HCT116 (cell line): ENCODE measurements around the gene DIO3. TPM values are rescaled to one million over a fixed set of nuclear protein-coding genes. Genes with fewer than 3 reads are reported as not detected.

Source experiments
- ATAC-seq: fragments of 200-7000 bp; cut with Tn5 transposase; 2 replicates; pipeline ENCODE4 v1.9.1; 2020; ENCODE audit warnings: mild to moderate bottlenecking, moderate library complexity
- BruUV-seq: library from RNA; stranded (reverse); fragments of 400-500 nt; replicated peaks from 2 replicates; lab custom pipeline; 2021; lab: Mats Ljungman, UMichigan
- CTCF ChIA-PET: fragments of 300-600 bp; sonication (Branson Sonifier 250); formaldehyde crosslinking; loops from one replicate; lab custom pipeline; 2021; ENCODE audit warnings: antibody characterized with exemption; lab: Charles Lee
- POLR2A ChIA-PET: fragments of 300-600, 350-600 bp; sonication (Branson Sonifier 250); formaldehyde crosslinking; loops from one replicate; lab custom pipeline; 2021; ENCODE audit warnings: antibody characterized with exemption; lab: Charles Lee
- RAD21 ChIA-PET, 2 experiments: fragments of 300-600 bp; sonication (Branson Sonifier 250); formaldehyde crosslinking; loops; one replicate each; lab custom pipeline; 2023; ENCODE audit warnings: low total read pairs in 2 of 2; ENCODE audit not compliant: uncharacterized antibody in 2 of 2, unreplicated experiment in 2 of 2, low non-redundant PET in 1 of 2; lab: Charles Lee
- DNase-seq: peaks from one replicate; pipeline ENCODE4 v3.0.0-alpha.2; 2010; ENCODE audit warnings: low read depth, low spot score
- H2AFZ ChIP-seq: fragments of 200-600 bp; shearing (Covaris generic), sonication (generic); 2 replicates; pipeline ENCODE4 v1.6.1; 2017; ENCODE audit warnings: low read depth, mixed run types, mixed read lengths, antibody characterized with exemption, low read length; ENCODE audit not compliant: poor library complexity, severe bottlenecking
- H3K27ac ChIP-seq: 2 replicates; pipeline ENCODE4 v1.5.1; 2012; ENCODE audit warnings: low read depth, low read length
- H3K27me3 ChIP-seq: fragments of 200-600 bp; sonication (generic); 2 replicates; pipeline ENCODE4 v1.6.1; 2016; ENCODE audit warnings: mixed run types, low read length, mixed read lengths; ENCODE audit not compliant: insufficient read depth
- H3K36me3 ChIP-seq, 2 experiments: fragments of 200-500 bp in 1 of 2; fragments of 200-600 bp in 1 of 2; sonication (Bioruptor generic) in 1 of 2; sonication (generic) in 1 of 2; 2 replicates each; pipeline versions ENCODE4 v1.5.1 to v1.6.1; 2014 to 2016; ENCODE audit warnings: low read length in 2 of 2, inconsistent platforms in 1 of 2, mixed read lengths in 1 of 2, mixed run types in 1 of 2; ENCODE audit not compliant: insufficient read depth in 2 of 2, control insufficient read depth in 1 of 2
- H3K4me1 ChIP-seq, 2 experiments: fragments of 200-600 bp in 1 of 2; sonication (generic) in 1 of 2; 2 replicates each; pipeline versions ENCODE4 v1.5.1 to v1.6.1; 2012 to 2017; ENCODE audit warnings: low read length in 2 of 2, inconsistent platforms in 1 of 2, mild to moderate bottlenecking in 1 of 2, mixed read lengths in 1 of 2, mixed run types in 1 of 2, moderate library complexity in 1 of 2; ENCODE audit not compliant: insufficient read depth in 2 of 2, control insufficient read depth in 1 of 2
- H3K4me2 ChIP-seq: fragments of 200-600 bp; sonication (generic); 2 replicates; pipeline ENCODE4 v1.6.1; 2017; ENCODE audit warnings: mixed run types, low read length, mixed read lengths
- H3K4me3 ChIP-seq, 2 experiments: fragments of 200-600 bp in 1 of 2; sonication (generic) in 1 of 2; replicated peaks in 1 of 2; 2 replicates each; pipeline ENCODE4 v1.5.1; 2011 to 2016; ENCODE audit warnings: low read length in 2 of 2, control low read depth in 1 of 2, low read depth in 1 of 2, mild to moderate bottlenecking in 1 of 2, mixed read lengths in 1 of 2, mixed run types in 1 of 2
- H3K79me2 ChIP-seq: fragments of 200-600 bp; sonication (generic); 2 replicates; pipeline ENCODE4 v1.6.1; 2017; ENCODE audit warnings: mild to moderate bottlenecking, mixed run types, low read length, moderate library complexity, mixed read lengths; ENCODE audit not compliant: insufficient read depth
- H3K9ac ChIP-seq: fragments of 200-600 bp; sonication (generic); 2 replicates; pipeline ENCODE4 v1.6.1; 2016; ENCODE audit warnings: low read length, mixed read lengths
- H3K9me2 ChIP-seq: fragments of 200-600 bp; sonication (generic), shearing (Covaris generic); 2 replicates; pipeline ENCODE4 v1.6.1; 2017; ENCODE audit warnings: mixed run types, mild to moderate bottlenecking, moderate library complexity; ENCODE audit not compliant: insufficient read depth
- H3K9me3 ChIP-seq, 2 experiments: fragments of 200-500 bp in 1 of 2; fragments of 200-600 bp in 1 of 2; sonication (Bioruptor generic) in 1 of 2; sonication (generic) in 1 of 2; 2 replicates each; pipeline ENCODE4 v1.6.1; 2014 to 2017; ENCODE audit warnings: low read length in 2 of 2, mixed read lengths in 2 of 2, inconsistent platforms in 1 of 2, low read depth in 1 of 2, mild to moderate bottlenecking in 1 of 2, mixed run types in 1 of 2, moderate library complexity in 1 of 2; ENCODE audit not compliant: control insufficient read depth in 1 of 2, insufficient read depth in 1 of 2
- H4K20me1 ChIP-seq: fragments of 200-600 bp; sonication (generic), shearing (Covaris generic); 2 replicates; pipeline ENCODE4 v1.6.1; 2017; ENCODE audit warnings: mixed run types, mild to moderate bottlenecking, moderate library complexity; ENCODE audit not compliant: insufficient read depth
- ATF3 ChIP-seq: IDR thresholded peaks from 2 replicates; pipeline ENCODE4 v1.6.1; 2012
- CBX3 ChIP-seq: IDR thresholded peaks from 2 replicates; pipeline ENCODE4 v1.6.1; 2012; ENCODE audit warnings: low read depth
- CEBPB ChIP-seq: IDR thresholded peaks from 2 replicates; pipeline ENCODE4 v1.6.1; 2012; ENCODE audit warnings: low read depth
- EGR1 ChIP-seq: IDR thresholded peaks from 2 replicates; pipeline ENCODE4 v1.6.1; 2012; ENCODE audit warnings: low read depth
- ELF1 ChIP-seq: IDR thresholded peaks from 2 replicates; pipeline ENCODE4 v1.6.1; 2012; ENCODE audit warnings: low read depth, borderline replicate concordance
- EZH2 ChIP-seq: fragments of 200-600 bp; sonication (generic); IDR thresholded peaks from 2 replicates; pipeline ENCODE4 v1.6.1; 2017; ENCODE audit warnings: antibody characterized with exemption, mixed run types
- FOSL1 ChIP-seq: IDR thresholded peaks from 2 replicates; pipeline ENCODE4 v1.6.1; 2012; ENCODE audit warnings: low read depth
- JUND ChIP-seq: IDR thresholded peaks from 2 replicates; pipeline ENCODE4 v1.6.1; 2012
- MAX ChIP-seq: IDR thresholded peaks from 2 replicates; pipeline ENCODE4 v1.6.1; 2012
- POLR2A ChIP-seq: IDR thresholded peaks from 2 replicates; pipeline ENCODE4 v1.7.0; 2011; ENCODE audit warnings: borderline replicate concordance; ENCODE audit not compliant: insufficient read depth, insufficient read length; ENCODE audit errors: extremely low read depth
- POLR2AphosphoS5 ChIP-seq: IDR thresholded peaks from 2 replicates; pipeline ENCODE4 v1.6.1; 2011; ENCODE audit warnings: mild to moderate bottlenecking, low read depth, low read length, moderate library complexity
- RAD21 ChIP-seq: IDR thresholded peaks from 2 replicates; pipeline ENCODE4 v1.6.1; 2012; ENCODE audit warnings: low read depth, mild to moderate bottlenecking
- SIN3A ChIP-seq: IDR thresholded peaks from 2 replicates; pipeline ENCODE4 v1.6.1; 2012; ENCODE audit warnings: low read depth
- SRF ChIP-seq: IDR thresholded peaks from 2 replicates; pipeline ENCODE4 v1.6.1; 2012; ENCODE audit warnings: low read depth
- YY1 ChIP-seq: IDR thresholded peaks from 2 replicates; pipeline ENCODE4 v1.6.1; 2011; ENCODE audit warnings: low read length, low read depth, moderate library complexity, mild to moderate bottlenecking; ENCODE audit not compliant: insufficient replicate concordance; ENCODE audit errors: extremely low read depth
- ZFX ChIP-seq: fragments of 450-650 bp; IDR thresholded peaks from 2 replicates; pipeline ENCODE4 v1.6.1; 2017
- ZNF274 ChIP-seq: fragments of 200-500 bp; sonication (Bioruptor generic); IDR thresholded peaks from 2 replicates; pipeline ENCODE4 v1.6.1; 2014; ENCODE audit warnings: mild to moderate bottlenecking, low read depth, low read length, inconsistent platforms
- intact Hi-C: fragments of 100-400 bp; cut with micrococcal nuclease; formaldehyde crosslinking; loops from 2 replicates; pipeline ENCODE4 v1.10.0; 2022
- total RNA-seq: library from RNA; stranded (reverse); gene quantifications from one replicate; pipeline ENCODE4 v1.2.1, GENCODE V29; 2021; ENCODE audit not compliant: unreplicated experiment
- TF ChIP-seq, protein P1 (sequence below), 3 experiments: fragments of 200-600 bp in 1 of 3; sonication (generic) in 1 of 3; IDR thresholded peaks in 2 of 3; conservative IDR thresholded peaks in 1 of 3; 2 replicates each; pipeline ENCODE4 v1.5.1; 2012 to 2017; ENCODE audit warnings: low read depth in 2 of 3, low read length in 2 of 3, antibody characterized with exemption in 1 of 3, borderline replicate concordance in 1 of 3, control low read depth in 1 of 3, mild to moderate bottlenecking in 1 of 3, mixed read lengths in 1 of 3, mixed run types in 1 of 3, moderate library complexity in 1 of 3; ENCODE audit not compliant: insufficient read depth in 1 of 3

Gene DIO3
- total RNA-seq, 1 experiment from 2014 or later = 0.34 TPM

DNA sequence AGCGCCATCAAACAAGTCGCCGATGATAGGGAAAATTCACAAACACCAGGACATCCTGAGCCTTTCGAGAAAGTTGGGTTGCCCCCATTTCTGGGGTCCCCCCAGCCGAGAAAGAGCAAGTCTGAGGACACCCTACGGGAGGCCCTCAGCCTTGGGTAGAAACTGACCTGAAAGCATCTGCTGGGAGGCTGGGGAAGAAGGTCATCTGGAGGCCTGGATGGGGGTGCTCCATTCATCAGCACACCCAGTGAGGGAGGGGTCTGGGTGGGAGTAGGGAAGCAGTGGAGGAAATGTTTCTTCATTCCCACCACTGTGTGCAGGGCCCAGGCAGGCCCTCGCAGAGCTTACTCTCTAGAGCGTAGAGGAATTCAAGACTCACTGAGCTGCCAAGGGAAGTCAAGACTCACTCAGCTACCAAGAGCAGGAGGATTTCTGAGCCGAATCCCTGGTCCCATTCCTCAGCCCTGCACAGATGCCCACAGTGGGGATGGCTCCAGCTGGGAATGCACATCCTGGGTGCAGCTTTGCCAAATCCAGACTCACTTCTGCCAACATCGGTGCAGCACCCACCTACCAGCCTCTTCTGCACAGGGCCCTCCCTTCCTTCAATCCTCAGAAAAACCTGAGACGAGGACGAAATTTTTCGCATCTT is 38.1 kb downstream of the DIO3 start:
- POLR2A ChIA-PET = no interaction called here

More for the DNA sequence above, 38.1 kb downstream of the DIO3 start:
- no peaks in the 10 kb centered on the region for H3K9me3 ChIP-seq
- intact Hi-C loops = no loop called here
- no TSS peak for BruUV-seq
- H3K79me2 ChIP-seq = no peaks in the 10 kb centered on the region
- no peaks in the 10 kb centered on the region for H3K4me1 ChIP-seq
- no peak overlapping the region for H3K27ac ChIP-seq
- no peaks in the 10 kb centered on the region for H4K20me1 ChIP-seq
- H3K4me2 ChIP-seq = no peak overlapping the region
- H3K27me3 ChIP-seq = no peaks in the 10 kb centered on the region
- no peaks in the 10 kb centered on the region for H3K36me3 ChIP-seq
- no peak overlapping the region for H3K4me3 ChIP-seq
- no peak for ATAC-seq
- TF ChIP-seq CEBPB (no peak), JUND (no peak), YY1 (no peak), CBX3 (no peak), EZH2 (no peak), ZNF274 (no peak), FOSL1 (no peak), RAD21 (no peak), SRF (no peak), SIN3A (no peak), MAX (no peak), ZFX (no peak), ELF1 (no peak), POLR2A (no peak), ATF3 (no peak), EGR1 (no peak), POLR2AphosphoS5 (no peak)
- TF ChIP-seq, protein P1, sequence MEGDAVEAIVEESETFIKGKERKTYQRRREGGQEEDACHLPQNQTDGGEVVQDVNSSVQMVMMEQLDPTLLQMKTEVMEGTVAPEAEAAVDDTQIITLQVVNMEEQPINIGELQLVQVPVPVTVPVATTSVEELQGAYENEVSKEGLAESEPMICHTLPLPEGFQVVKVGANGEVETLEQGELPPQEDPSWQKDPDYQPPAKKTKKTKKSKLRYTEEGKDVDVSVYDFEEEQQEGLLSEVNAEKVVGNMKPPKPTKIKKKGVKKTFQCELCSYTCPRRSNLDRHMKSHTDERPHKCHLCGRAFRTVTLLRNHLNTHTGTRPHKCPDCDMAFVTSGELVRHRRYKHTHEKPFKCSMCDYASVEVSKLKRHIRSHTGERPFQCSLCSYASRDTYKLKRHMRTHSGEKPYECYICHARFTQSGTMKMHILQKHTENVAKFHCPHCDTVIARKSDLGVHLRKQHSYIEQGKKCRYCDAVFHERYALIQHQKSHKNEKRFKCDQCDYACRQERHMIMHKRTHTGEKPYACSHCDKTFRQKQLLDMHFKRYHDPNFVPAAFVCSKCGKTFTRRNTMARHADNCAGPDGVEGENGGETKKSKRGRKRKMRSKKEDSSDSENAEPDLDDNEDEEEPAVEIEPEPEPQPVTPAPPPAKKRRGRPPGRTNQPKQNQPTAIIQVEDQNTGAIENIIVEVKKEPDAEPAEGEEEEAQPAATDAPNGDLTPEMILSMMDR (IDR thresholded peaks at IDR 0.05 in 2 of 3, conservative IDR thresholded peaks at IDR 0.05 in 1 of 3; ENCODE audit: borderline replicate concordance in 1 of 3, insufficient read depth in 1 of 3, low read depth in 2 of 3, low read length in 2 of 3) = no peak
- no peaks in the 10 kb centered on the region for H3K9me2 ChIP-seq
- CTCF ChIA-PET = no interaction called here
- H2AFZ ChIP-seq = no peak overlapping the region
- RAD21 ChIA-PET = no interaction called here
- no peak overlapping the region for H3K9ac ChIP-seq
- no peak for DNase-seq
